PC-3 (cell line): ENCODE measurements around the gene FHAD1.

Source experiments
- CTCF ChIP-seq: fragments of 300-600 bp; sonication (generic); conservative IDR thresholded peaks from 2 replicates; pipeline ENCODE4 v1.5.1; 2017; ENCODE audit warnings: antibody characterized with exemption, low read depth, mild to moderate bottlenecking, low read length
- EZH2phosphoT487 ChIP-seq: fragments of 300-600 bp; sonication (generic); IDR thresholded peaks from 2 replicates; pipeline ENCODE4 v1.6.1; 2018; ENCODE audit warnings: mild to moderate bottlenecking, antibody characterized with exemption, low read length, borderline replicate concordance

- TF ChIP-seq EZH2phosphoT487 (no peak), CTCF (no peak)
Observed at GRCh38 chr1:15289251-15289651, 42.2 kb downstream of the FHAD1 start.
